ELR (cell line): Measurements from ENCODE around the gene TYRO3.
A peak's percentile ranks its signal among the peaks of the same experiment; 100 is the strongest.
"Not testable (repeated sequence)": the region's sequence is repeated elsewhere in the genome, so short reads cannot be mapped to it uniquely, and the experiment has no call there.

Source experiments
- DNase-seq: peaks from one replicate; pipeline ENCODE4 v3.0.0-alpha.2; 2015; ENCODE audit warnings: low read depth

The TYRO3 gene

GRCh38 chr15:41554343-41554742 is 4.7 kb upstream of the TYRO3 start:
- DNase-seq = no peak

GRCh38 chr15:41554915-41555314 is 4.1 kb upstream of the TYRO3 start:
- no peak for DNase-seq

- no peak for DNase-seq
Measured at GRCh38 chr15:41556677-41557076, 2.3 kb upstream of the TYRO3 start.

GRCh38 chr15:41557673-41558399 is 1.2 kb upstream of the TYRO3 start:
- DNase-seq = peak; percentile 78

- no peak for DNase-seq
Measured at GRCh38 chr15:41559239-41559782, 299 bp downstream of the TYRO3 start.

- no peak for DNase-seq
Measured at GRCh38 chr15:41560572-41560874, 1.5 kb downstream of the TYRO3 start.

GRCh38 chr15:41561104-41561776 is 2.2 kb downstream of the TYRO3 start:
- DNase-seq = no peak

GRCh38 chr15:41561777-41562145 is 2.7 kb downstream of the TYRO3 start:
- DNase-seq = no peak

- DNase-seq = no peak
Measured at GRCh38 chr15:41562244-41562643, 3.2 kb downstream of the TYRO3 start.

GRCh38 chr15:41562784-41563198 is 3.8 kb downstream of the TYRO3 start:
- no peak for DNase-seq

GRCh38 chr15:41564286-41564959 is 5.4 kb downstream of the TYRO3 start:
- DNase-seq = no peak

GRCh38 chr15:41564960-41565502 is 6.0 kb downstream of the TYRO3 start:
- no peak for DNase-seq

- DNase-seq = no peak
Measured at GRCh38 chr15:41565702-41566101, 6.7 kb downstream of the TYRO3 start.

- no peak for DNase-seq
Measured at GRCh38 chr15:41566121-41566885, 7.3 kb downstream of the TYRO3 start.

GRCh38 chr15:41567261-41567660 is 8.2 kb downstream of the TYRO3 start:
- DNase-seq = no peak

GRCh38 chr15:41567862-41568261 is 8.8 kb downstream of the TYRO3 start:
- DNase-seq = no peak

GRCh38 chr15:41568350-41569017 is 9.5 kb downstream of the TYRO3 start:
- DNase-seq = no peak

- not testable (repeated sequence) for DNase-seq
Measured at GRCh38 chr15:41569232-41569631, 10.2 kb downstream of the TYRO3 start.

- DNase-seq = no peak
Measured at GRCh38 chr15:41570764-41571163, 11.8 kb downstream of the TYRO3 start.

- DNase-seq = no peak
Measured at GRCh38 chr15:41571948-41572347, 12.9 kb downstream of the TYRO3 start.

- DNase-seq = no peak
Measured at GRCh38 chr15:41572866-41573265, 13.9 kb downstream of the TYRO3 start.

- DNase-seq = no peak
Measured at GRCh38 chr15:41573396-41573795, 14.4 kb downstream of the TYRO3 start.
